Measurements from ENCODE around the gene PCDHB14.
"Not testable (repeated sequence)": the region's sequence is repeated elsewhere in the genome, so short reads cannot be mapped to it uniquely, and the experiment has no call there.

- TF ChIP-seq CTCF, POLR2A (IDR thresholded peaks at IDR 0.05): not testable (repeated sequence)
These were observed 28.8 kb upstream of the PCDHB14 start for GRCh38 chr5:141194332-141194731.
